ENCODE results near the gene AFAP1L2.

AFAP1L2 gene

GRCh38 chr10:114291516-114291915 is 112.8 kb downstream of the AFAP1L2 start:
- no peak for DNase-seq (ENCODE audit: low read depth, low spot score)

DNA sequence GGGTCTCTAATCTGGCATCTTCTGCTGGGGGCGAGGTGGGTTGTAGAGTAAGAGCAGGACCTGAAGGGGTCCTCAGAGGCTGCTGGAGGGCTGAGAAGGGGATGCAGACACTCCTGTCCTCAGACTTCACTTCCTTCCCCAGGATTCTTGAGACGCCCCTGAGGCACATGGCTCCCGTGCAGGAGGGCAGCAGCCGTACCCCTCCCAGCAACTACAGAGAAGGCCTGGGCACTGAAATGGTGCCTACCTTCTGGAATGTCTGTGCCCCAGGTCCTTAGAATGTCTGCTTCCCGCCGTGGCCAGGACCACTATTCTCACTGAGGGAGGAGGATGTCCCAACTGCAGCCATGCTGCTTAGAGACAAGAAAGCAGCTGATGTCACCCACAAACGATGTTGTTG is 113.2 kb downstream of the AFAP1L2 start:
- DNase-seq (ENCODE audit: low read depth, low spot score), result no peak

DNA sequence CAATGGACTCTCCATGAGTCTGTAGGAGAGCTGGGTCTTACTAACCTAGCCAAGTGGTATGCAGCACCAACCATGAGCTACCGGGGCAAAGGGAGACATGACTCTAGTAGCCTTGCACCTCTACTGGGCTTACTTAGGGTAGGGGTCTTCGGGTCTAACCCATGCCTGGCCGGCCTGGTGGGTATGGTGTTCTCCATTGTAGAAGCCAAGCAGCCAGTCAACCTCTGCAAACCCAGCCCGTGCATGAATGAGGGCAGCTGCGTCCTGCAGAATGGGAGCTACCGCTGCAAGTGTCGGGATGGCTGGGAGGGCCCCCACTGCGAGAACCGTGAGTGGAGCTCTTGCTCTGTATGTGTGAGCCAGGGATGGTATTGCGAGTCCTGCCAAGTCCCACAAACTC is 114.3 kb downstream of the AFAP1L2 start:
- no peak for DNase-seq (ENCODE audit: low read depth, low spot score)

DNA sequence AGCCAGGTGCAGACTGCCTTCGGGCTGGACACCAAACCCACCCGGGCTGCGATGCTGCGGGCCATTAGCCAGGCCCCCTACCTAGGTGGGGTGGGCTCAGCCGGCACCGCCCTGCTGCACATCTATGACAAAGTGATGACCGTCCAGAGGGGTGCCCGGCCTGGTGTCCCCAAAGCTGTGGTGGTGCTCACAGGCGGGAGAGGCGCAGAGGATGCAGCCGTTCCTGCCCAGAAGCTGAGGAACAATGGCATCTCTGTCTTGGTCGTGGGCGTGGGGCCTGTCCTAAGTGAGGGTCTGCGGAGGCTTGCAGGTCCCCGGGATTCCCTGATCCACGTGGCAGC is 115.2 kb downstream of the AFAP1L2 start:
- no peak for DNase-seq (ENCODE audit: low read depth, low spot score)

- no peak for DNase-seq (ENCODE audit: low read depth, low spot score)
Measured at GRCh38 chr10:114288424-114289095, 115.7 kb downstream of the AFAP1L2 start.

GRCh38 chr10:114286921-114287320 is 117.4 kb downstream of the AFAP1L2 start:
- DNase-seq (ENCODE audit: low read depth, low spot score), result no peak

GRCh38 chr10:114285961-114286441 is 118.3 kb downstream of the AFAP1L2 start:
- DNase-seq (ENCODE audit: low read depth, low spot score), result no peak

GRCh38 chr10:114284346-114285071 is 119.8 kb downstream of the AFAP1L2 start:
- DNase-seq (ENCODE audit: low read depth, low spot score), result no peak

DNA sequence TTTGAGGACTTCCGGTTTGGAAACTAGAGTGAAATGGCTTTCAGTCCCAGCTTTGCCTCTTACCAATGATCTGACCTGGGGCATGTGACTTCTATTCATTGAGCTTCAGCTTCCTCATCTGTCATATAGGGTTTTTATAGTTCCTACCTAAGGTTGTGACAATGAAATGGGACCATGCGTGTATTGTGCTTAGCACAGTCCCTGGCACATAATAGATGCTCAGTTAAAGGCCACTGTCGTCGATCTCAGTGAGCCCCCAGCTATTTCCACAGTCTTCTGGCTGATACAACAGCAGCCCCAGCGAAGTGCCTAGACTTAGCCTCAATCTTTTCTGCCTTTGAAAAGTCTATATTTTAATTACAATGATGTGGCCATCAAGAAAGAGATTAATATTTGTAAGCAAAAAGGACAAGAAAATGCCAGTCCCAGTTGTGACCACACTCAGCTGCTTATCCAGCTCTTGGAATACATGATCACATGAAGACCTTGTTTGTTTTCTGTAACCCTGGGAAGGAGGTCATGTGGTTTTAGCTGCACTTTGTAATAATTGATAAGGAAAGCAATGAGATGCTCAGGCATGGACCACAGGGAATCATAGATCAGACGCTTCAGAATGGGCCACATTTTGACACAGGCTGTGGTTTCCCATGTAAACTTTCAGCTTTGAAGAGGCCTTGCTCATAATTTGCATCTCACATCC is 120.6 kb downstream of the AFAP1L2 start:
- no peak for DNase-seq (ENCODE audit: low read depth, low spot score)

DNA sequence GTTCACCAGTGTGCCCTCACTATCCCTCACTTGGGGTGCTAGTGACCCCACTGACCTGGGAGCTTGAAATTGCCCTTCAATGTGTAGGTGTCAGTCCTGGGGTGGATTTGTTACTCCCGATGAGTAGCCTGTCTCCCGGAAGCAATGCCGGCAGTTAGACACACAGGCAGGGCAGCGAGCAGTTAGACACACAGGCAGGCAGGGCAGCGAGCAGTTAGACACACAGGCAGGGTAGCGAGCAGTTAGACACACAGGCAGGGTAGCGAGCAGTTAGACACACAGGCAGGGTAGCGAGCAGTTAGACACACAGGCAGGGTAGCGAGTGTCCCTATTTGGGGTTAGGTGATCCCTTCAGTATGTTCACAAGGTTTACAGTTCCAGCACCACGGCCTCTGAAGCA is 121.2 kb downstream of the AFAP1L2 start:
- DNase-seq (ENCODE audit: low read depth, low spot score), result no peak

GRCh38 chr10:114282526-114282925 is 121.8 kb downstream of the AFAP1L2 start:
- no peak for DNase-seq (ENCODE audit: low read depth, low spot score)

DNA sequence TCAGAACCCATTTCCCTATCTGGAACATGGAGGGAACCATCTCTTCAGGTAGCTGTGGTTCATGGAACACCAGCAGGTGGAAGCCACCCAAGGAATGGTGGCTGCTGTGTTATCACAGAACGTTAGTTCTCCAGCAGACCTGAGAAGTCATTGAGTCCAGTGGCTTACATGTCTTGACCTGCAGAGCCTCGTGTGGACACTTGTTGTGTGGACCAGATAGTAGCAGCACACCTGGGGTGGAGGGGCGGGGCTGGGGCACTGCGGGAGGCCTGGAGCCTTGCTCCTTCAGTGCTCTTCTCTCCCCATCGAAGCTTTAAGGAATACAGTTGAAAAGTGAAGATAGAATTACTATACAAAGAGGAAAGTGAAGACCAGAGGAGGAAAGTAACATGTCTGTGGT is 122.8 kb downstream of the AFAP1L2 start:
- DNase-seq (ENCODE audit: low read depth, low spot score), result no peak

DNA sequence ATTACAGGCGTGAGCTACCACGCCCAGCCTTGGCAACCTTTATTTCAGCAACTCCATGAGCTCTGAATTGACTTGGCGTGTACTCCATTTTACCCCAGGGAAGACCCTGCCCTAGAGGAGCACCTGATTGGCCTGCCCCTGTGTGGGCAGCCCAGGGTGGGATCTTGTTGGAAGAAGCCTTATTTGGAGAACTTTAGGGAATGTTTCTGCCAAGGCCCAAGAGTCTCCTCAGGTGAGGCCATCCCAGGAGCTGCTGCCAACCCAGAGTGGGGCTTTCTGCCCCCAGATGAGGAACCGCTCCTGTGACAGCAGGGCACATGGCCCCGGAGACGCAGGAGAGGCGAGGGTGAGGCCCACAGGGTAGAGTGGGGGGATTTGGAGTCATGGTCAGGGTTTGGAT is 123.3 kb downstream of the AFAP1L2 start:
- DNase-seq (ENCODE audit: low read depth, low spot score), result no peak

DNA sequence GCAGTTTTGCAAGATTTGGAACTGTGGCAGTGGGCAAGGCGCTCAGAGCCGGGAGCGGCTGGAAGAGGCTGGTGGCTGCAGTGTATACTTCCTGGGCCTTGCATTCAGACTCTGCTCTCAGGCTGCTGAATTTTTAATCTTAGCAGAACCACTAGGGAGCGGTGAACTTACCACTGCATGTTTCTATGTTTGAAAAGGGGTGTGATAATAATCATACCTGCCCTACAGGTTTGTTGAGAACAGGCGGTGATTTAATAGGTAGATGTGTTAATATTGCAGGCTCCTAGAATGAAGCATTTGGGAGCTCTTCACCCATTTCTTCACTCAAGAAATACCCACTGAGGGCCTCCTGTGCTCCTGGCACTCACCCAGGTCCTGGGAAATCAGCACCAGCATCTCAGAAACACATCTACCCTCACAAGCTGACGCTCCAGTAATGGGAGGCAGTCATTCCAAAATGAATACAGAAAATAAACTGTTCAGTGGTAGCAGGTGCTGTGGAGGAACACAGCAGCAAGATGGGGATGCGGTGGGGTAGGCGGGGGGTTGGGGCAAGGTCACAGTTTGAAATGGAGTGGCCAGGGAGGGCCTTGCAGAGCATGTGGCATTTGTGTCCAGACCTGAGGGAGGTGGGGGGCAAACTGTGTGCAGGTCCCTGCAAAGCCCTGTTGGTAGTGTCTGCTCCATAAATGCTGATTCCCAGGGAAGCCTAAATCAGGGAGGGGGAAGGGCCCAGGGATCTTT is 124.2 kb downstream of the AFAP1L2 start:
- no peak for DNase-seq (ENCODE audit: low read depth, low spot score)

GRCh38 chr10:114279289-114279688 is 125.0 kb downstream of the AFAP1L2 start:
- DNase-seq (ENCODE audit: low read depth, low spot score), result no peak

DNA sequence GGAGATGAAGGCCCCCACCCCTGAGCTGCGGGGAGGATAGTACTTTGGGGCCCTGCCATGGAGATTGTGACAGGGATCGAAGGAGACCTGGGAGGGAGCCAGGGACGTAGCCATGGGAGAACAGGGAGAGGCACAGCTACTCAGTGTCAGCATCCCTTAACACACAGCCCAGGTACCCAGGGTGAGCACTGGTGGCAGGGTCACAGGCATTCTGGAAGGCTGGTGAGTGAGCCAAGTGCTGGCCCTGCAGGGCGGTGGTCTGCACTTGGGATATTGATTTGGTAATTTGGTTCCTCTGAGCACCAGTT is 125.5 kb downstream of the AFAP1L2 start:
- DNase-seq (ENCODE audit: low read depth, low spot score), result no peak

GRCh38 chr10:114278140-114278883 is 126.0 kb downstream of the AFAP1L2 start:
- DNase-seq (ENCODE audit: low read depth, low spot score), result no peak

DNA sequence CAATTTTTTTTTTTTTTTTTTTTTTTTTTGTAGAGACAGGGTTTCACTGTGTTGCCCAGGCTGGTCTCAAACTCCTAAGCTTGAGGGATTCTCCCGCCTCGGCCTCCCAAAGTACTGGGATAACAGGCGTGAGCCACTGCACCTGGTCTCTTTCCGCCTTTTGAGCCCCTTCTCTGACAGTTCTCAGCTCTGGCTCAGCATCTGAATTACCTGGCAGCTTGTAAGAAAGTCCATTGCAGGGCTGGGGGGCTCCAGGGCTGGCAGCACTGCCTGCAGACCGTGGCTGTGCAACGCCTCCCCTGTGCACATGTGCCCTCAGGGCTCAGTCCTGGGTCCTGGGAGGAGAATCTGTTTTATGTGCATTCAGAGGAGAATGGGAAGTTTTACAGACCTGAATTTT is 127.6 kb downstream of the AFAP1L2 start:
- no peak for DNase-seq (ENCODE audit: low read depth, low spot score)

GRCh38 chr10:114276066-114276465 is 128.2 kb downstream of the AFAP1L2 start:
- no peak for DNase-seq (ENCODE audit: low read depth, low spot score)

DNA sequence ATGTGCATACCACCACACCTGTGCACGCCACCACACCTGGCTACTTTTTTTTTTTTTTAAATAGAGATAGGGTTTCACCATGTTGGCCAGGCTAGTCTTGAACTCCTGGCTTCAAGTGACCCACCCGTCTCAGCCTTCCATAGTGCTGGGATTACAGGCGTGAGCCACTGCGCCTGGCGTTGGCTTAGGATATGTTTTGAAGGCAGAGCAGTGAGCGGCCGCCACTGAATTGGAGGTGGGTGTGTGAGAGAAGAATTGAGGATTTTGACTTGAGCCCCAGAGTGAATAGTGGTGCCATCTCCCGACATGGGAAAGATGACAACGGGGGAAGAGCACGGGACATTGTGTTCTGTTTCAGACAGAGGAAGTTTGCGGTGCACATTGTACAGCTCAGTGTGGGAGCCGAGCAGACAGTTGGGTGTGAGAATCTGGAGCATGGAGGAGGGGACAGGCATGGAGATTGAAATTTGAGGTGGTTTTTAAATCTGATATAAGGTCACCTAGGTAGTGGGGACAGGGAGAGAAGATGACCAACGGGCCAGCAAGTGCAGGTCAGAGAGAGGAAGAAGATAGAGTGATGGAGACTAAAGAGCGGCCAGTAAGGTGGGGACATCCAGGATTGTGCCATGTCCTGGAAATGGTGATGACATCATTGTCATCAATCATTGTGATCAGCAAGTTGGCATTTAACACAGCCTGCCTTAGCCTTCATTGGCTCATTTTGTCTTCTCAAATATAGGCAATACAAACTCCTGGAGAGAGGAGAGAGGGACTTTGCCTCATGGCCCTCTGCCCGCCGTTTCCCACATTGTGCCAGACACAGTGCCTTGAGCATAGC is 129.5 kb downstream of the AFAP1L2 start:
- DNase-seq (ENCODE audit: low read depth, low spot score), result no peak

DNA sequence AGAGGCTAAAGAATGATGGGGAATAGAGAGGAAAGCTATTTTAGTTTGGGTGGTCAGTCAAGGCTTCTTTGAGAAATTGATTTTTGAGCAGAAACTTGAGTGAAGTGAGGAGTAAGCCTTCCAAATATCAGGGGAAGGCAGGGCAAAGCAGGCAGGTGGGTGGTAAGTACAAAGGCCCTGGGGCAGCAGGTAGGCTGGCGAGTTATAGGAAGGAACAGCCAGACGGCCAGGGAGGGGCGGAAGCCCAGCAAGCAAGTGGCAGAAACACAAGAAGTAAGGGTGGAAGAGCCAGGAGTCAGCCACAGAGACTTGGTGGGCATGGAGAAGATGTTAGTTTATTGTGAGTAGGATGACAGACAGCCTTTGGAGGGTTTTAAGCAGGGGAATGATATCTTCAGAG is 130.4 kb downstream of the AFAP1L2 start:
- no peak for DNase-seq (ENCODE audit: low read depth, low spot score)

Data from brain pericyte (primary cell).